IPS-NIHi7 (cell line): ENCODE results near the gene MEIS2.

Experiments used
- DNase-seq: peaks from one replicate; pipeline ENCODE4 v3.0.0; 2012; ENCODE audit warnings: mixed read lengths; ENCODE audit errors: extremely low spot score

MEIS2 gene

DNA sequence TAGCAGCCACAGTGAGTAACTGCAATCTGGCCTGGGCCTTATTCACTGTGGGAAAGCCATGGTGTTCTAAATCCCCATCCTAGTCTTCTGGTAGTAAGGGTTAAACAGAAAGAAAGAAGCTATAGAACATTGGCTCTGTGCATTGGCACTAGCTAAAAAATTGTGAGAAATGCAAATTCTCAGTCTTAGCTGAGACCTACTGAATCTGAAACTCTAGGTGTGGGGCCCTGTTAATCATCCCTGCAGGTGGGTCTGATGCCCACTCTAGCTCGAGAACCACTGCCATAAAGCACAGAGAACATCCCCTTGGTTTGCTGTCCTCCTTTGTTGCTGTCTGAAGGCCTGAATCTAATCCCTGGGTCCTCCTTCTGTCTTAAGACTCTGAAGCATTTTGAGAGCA lies 59.3 kb downstream of the MEIS2 start:
- no peak for DNase-seq

DNA sequence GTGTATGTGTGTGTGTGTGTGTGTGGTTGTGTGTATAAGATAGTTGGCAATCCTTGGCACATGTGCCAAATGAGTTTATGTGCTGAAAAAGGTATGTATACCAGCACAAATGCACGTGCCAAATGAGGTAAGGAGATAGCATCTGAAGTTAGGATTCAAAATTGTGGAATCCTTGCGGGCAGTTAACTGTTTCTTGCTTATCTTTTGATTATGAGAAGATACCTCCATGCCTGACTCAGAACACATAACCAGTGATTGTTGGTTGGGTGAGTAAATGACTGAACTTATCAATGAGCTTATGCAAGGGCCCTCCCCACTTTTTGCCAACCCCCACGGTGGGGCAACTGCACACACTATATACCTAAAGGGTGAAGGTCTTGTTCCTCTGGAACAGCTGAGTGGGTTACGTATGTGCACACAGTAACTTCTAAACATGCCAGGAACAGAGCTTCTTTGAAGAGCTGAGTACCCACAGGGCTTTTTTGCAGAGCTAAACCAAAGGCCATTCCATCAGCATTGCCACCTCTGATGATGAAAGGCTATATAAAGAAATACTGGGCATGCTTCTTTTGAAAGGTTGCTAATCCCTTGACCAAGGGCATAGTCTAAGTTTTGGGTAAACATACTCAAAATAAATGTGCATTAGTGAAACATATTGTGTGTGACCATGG lies 60.1 kb downstream of the MEIS2 start:
- DNase-seq: no peak

DNA sequence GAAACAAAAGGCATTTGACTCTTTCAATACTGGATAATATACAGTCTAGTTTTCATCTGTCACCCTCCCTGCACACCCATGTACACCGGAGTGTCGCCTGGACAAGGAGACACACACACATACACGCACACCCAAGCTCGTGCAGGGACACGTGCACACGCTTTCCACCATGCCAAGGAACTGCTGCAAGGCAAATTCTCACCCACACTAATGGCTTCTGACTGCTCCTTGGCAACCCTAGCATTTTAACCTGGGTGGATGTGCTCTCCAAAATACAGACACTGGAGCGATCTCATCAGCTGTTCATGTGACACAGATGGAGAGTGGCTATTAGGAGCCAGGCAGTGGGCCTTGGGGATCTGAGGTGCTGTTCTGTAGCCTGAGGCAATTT lies 61.6 kb downstream of the MEIS2 start:
- DNase-seq: no peak

DNA sequence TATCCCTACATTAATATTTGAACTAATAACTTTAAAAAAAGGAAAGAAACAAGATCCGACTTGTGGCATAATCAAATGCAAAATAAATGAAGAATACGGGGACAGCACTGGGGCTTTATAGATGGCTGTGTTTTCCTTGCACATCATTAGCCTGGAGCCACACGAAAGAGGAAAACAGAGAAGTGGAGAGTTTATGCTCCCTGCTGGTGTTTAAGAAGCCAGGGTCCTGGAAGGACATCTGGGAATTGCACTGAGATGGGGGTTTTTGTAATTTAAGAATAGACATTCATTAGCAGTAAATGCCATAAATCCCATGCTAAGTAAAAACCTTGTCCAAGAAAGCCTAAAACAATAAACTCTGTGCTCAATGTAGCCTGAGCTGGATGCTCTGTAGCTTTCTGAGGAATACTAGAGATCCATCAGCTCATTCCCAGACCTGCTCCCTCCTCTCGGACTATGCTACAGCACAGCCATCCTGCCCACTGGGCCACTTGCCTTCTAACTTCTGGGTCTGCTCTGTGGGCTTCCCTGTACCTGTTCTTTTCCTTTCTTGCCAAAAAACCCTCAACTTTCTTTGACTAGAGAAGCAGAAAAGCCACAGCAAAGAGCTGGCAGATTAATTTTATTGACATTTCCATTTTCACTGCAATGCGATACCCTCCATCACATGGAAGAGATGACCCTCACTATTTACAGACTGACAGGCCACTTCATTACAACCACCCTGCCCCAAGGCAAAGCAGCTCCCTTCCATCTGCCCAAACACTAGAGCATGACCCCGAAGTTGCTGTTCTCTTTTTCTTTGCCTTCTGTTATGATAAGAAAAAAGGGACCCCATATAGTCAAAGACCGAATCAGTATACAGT lies 62.3 kb downstream of the MEIS2 start:
- no peak for DNase-seq

DNA sequence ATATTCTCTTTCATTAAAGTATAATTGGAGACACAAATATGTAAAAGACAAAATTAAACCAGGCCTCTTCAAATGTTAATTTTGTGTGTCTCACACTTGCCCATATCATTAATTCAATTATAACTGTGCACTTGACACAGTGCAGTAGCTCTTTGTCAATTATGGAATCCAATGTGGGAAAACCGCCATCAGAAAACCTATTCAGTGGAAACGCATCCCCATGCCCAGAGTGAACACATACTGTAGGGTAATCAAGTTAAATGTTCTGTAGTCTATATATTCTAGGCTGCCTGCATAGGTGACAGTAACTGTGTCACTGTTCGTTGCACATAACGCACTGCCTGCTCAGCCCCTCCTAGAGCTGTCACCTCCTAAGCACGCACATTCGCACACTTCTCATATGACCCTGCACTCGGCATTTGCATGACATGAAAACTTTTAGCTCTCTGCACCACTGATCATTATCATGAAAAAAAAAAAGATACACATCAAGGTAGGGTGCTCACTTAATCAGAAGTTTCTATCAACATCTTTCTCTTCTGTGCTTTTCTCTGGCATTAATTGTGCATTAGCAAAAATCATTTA lies 63.2 kb downstream of the MEIS2 start:
- no peak for DNase-seq

DNA sequence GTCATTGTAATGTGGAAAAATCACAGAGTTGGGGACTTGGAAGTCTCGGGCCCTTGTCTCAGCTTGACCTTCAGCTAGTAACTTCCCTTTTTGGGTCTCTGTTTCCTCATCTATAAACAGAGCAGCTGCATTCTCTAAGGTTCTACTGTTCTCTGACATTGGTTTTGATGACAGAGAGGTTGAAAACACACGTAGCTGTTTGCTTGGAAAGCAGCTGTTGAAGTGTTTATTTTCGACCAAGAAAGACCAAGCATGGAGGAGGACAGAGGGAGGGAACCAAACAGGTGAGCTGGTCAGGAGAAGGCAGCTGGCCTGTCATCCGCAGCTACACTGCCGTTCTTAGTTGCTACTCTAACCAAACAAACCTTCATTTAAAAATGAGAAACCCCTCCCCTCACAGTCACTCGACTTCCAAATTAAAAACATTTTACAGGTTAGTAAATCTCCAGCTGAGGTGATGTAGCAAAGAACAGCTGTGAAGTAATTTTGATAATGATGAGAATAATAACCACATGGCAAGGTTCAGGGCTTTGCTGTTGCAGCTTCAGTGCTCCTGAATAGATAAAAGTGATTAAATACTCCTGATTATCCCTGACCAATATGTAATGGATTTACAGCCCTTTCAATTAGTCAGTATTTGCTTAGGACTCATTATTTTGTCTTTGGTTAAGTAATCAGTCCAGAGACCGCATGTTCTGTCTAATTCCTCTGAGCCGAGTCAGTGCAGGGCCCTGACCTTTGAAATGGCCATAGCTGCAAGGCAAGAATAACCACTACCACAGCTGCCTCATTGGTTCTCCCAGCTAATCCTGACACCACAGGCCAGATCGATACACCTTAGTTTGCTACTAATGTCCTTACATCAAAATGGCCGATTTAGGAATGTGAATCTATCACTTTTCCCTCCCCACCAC lies 65.3 kb downstream of the MEIS2 start:
- no peak for DNase-seq

DNA sequence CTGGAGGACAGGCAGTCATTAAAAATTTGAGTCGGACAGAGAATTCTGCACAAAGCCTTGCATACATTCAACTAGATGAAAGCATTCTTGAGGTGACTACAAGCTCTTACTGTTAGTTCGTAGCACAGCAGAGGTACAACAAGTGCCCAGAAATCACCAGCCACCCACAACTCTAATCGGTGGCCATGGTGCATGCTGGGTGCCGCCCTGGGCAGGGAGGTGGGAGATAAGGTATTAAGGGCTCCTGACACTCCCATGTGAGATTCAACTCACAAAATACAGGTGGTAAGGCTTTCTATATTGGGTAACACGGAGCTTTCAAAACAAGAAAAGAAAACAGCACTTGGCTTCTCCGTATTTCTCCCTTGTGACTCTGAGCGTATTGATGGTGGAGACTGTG lies 66.0 kb downstream of the MEIS2 start:
- DNase-seq: no peak

DNA sequence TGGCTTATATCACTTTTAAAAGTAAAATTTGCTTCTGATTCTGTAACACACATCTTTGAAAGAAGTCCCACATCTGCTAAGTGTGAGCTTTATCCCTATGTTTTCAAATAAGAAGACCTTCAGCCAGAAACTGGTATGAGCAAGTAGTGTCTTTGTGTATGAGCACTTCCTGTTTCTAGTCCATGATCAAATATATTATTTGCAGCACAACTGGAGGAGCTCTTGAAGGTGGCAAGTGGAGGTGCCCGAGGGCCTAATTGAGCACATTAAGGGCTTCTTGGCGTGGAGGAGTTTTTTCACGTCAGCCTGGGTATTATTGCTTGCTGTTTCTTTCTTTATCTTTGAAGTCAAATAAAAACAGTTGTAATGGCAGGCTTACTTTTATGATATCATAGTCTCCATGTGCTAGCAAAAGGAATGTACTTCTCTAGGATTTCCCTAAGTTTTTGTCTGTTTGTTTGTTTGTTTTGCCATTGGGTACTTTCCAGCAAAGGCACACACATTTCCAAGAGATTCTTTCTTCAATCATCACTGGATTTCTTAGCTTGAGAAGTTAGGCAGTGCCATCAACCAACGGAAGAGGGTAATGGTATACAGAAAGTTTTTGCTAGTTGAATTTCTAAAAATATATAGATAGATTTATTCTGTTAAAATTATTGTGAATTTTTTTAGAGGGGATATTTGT lies 68.1 kb downstream of the MEIS2 start:
- no peak for DNase-seq

DNA sequence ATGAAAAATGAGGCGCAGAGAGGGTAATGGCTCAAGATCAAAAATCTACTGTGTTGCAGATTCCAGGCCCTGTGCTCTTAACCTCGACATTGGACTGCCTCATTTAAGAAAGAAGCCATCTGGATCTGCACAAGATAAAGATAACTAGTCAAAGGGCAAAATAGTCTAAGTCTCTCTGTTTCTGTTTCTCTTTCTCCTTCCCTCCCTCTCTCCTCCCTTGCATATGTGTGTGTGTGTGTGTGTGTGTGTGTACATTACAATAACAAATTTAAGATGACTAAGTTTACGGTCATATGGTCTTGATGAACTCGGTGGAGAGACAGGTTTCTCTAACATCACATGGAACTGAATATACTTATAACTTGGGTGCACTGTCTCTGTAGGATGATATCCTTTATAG lies 69.2 kb downstream of the MEIS2 start:
- DNase-seq: no peak

DNA sequence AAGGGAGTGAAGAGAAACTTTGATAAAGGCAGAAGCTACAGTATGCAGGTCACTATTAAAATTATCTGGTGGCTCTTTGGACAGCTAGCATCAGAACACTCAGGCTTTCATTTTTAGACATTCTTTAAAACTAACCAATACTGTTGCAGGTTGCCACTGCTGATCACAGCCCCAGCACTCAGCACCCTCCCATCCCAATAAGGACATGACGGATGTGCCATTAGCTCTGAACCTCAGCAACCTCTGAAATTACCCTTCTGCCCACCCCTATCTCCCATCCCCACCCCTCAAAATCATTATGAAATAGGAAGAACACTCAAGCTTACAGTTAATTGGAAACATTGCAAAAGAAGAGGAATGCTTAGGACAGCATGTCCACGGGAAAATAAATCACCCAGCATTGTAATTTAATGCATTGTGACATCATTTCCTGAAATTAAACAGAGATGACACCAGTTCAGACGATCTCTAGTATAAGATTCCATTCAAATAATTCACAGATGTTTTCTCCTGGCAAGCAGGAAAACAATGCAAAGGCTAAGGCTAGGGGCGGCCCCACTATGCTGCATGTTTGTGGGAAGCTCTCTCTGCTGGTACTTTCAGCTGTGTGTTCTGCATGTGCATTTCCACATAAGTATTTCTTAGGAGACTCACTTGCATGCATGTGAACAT lies 71.6 kb downstream of the MEIS2 start:
- no peak for DNase-seq

DNA sequence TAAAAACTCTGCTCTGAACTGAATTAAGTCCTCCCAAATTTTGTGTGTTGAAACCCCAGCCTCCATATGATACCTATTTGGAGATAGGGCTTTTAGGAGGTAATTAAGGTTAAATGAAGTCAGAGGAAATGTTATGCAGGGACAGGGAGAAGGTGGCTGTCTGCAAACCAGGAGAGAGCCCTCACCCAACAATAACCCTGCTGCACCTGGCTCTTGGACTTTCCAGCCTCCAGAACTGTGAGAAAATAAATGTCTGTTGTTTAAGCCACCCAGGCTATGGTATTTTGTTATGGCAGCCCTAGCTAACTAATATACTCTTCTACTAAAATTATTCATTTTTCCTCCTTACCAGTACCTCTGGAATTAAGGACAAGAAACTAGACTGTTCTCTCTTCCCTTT lies 79.5 kb downstream of the MEIS2 start:
- DNase-seq: no peak

DNA sequence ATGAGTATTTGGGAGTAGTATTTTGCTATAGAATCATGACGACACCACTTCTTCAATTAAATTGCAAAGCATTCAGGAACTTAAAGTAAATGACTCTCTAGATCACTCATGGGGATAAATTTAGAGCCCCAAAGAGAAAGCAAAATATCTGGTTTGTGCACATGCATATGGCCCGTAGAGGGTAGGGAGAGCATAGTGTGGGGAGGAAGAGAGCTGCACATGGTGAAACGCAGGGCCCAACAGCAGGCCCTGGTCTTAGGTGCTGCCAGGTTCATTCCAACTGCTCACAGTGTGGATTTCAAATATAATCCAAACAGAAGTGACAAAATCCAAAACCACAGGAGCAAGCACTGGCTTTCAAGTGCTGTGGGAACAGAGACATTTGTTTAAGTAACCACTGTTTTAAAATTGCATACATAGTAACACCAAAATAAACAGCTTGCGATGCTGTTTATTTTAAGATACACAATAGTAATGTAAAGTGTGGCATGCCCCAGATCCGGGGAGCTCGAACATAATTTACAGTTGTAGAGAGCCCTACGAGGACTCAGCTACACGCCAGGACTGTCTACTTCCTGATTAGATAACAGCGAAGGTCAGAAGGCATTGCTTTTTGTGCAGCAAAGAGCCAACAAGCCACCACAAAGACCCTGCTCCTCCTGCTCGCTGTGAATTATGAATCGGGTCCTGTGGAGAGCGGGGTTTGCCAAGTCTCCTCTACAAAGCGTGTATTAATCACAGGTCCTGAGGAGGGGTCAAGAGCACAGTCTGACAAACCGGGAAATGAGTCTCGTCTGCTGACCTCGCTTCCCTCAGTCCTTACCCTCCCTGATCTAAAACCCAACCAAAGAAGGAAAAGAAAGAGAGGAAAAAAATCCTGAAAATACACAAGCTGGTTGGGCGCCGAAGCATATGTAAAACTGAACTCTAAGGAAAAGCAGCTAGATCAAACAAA lies 80.6 kb downstream of the MEIS2 start:
- no peak for DNase-seq

DNA sequence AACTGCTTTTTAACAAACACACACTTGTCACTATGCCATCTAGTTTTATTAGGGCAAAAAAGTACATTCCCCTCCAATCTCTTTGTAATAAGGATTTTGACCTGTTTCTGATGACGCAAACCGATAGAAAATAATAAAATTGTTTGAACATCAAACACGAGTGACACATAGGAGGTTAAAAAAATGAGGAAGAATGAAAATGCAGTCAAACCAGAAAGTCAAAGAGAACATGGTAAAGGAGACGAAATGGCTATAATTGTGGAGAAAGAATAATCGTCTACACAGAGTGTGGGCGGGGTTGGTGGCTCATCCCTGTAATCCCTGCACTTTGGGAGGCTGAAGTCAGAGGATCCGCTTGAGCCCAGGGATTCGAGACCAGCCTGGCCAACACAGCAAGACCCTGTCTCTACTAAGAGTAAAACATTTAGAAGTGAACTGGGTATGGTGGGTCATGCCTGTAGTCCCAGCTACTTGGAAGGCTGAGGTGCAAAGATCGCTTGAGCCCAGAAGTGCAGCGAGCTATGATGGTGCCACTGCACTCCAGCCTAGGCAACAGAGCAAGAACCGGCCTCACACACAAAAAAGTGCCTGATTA lies 83.2 kb downstream of the MEIS2 start:
- DNase-seq: no peak

DNA sequence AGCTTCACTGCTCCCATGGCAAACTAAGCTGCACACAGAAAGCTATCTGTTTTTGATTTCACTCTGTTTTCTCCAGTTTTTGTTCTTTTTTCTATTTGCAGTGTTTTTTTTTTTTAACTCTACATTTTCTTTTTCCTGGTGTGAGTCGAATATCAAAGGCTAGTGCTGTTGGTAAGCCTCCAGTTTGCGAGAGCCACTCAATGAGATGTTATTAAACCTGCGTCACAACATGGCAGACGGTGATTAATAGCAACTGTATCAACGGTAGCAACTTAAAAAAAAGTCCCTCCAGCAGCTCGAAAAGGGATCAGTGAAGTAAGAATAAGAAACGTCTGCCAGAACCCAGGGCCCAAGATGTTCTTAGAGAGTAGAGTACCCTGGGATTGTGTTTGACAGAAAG lies 84.1 kb downstream of the MEIS2 start:
- no peak for DNase-seq

DNA sequence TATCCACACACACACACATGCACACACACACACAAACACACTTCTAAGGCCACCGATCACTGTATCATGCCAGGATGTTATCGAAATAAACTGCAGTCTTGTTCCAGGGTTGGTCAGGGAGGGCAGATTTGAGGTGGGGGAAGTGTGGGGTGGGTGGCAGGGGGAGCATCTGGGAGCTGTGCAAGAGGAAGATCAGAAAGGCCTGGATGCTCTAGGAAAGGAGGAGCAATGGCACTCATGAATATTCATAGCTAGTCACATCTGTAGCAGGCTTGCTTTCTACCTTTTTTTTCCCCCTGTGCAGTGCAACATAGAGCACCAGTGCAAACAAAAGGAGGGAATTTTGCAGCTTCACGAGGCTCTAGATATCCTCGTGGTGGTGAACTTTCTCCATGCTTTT lies 84.9 kb downstream of the MEIS2 start:
- no peak for DNase-seq

DNA sequence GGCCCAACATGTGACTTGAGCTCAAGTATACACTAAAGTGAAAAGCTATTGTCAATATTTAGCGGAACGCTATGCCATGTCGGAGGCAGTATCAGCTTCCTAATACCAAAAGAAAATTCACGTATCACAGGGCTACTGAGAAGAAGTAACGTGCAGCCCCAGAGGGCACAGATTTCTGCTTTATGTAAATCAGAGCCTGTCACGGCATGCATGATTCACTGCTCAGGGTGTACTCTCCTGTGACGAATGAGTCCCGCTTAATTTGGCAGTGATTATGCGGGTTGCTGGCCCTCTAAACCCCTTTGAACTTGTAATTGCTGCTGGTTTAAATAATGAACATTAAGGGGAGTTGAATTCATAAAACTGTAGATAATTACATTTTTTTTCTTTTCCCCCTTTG lies 85.3 kb downstream of the MEIS2 start:
- DNase-seq: no peak

DNA sequence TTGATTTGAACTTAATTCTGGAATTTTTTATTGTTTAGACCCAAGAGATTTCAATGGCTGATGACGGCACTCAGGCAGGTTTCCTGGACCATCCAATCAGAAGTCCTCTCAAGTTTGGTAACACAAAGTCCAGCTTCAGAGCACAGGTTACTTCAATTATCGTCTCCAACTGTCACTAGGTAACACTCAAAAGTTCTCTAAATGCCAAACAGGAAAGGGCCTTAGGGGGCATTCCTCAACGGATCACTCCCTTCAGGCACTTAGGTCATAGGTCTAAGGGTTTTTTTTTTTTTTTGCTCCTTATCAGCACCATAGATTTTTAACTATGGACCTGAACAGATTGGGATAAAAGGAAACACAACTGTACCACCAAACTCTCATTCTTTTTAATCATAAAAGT lies 85.8 kb downstream of the MEIS2 start:
- no peak for DNase-seq

DNA sequence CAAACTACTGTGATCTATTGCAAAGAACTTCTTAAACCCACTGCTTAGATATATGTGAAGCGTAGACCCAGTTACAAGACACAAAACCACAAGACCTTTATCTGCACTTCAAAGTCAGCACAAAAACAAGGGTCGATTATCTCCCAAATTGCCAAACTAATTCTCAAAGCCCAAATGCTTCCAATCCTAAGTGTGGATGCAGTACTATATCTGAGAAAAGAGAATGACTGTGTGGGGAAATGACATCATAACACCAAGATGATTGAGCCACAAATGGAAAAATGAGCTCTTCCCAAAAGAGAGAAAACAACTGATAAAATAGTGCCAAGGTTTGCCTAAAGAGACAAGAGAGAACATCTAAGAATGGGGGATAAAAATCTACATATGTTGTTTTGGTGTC lies 86.2 kb downstream of the MEIS2 start:
- DNase-seq: no peak

DNA sequence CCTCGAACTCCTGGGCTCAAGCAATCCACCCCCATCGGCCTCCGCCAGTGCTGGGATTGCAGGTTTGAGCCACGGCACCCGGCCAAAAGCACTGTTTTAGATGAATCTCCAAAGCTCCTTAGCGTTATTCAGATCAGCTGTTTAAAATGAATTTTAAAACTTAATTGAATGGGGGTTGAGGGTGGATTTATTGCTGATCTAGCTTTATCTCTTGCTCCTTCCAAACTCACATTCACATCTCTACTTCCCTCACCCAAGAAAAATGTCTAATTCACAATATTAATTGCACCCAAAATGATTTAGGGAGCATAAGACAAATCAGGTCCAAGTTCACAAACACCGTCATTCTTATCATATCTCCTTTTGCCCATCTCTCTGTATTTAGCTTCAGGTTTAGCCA lies 89.8 kb downstream of the MEIS2 start:
- no peak for DNase-seq
